ENCODE measurements around the gene PRXL2C. TPM values are rescaled to one million over a fixed set of nuclear protein-coding genes. Genes with fewer than 3 reads are reported as not detected.
A peak's percentile ranks its signal among the peaks of the same experiment; 100 is the strongest.
"Not testable (repeated sequence)": the region's sequence is repeated elsewhere in the genome, so short reads cannot be mapped to it uniquely, and the experiment has no call there.

Gene PRXL2C
- 6.3 TPM for polyA plus RNA-seq (ENCODE audit: insufficient read length)
- long read RNA-seq, donor 1, partial matches to known transcripts = 0 of 2 reads
- long read RNA-seq, donor 1, other reads (novel, unspliced or antisense) = 0 of 2 reads
- long read RNA-seq, donor 2, partial matches to known transcripts = 0 of 5 reads
- long read RNA-seq, donor 2, other reads (novel, unspliced or antisense) = 0 of 5 reads
- long read RNA-seq, donor 3 = 0 reads
- long read RNA-seq, donor 4, partial matches to known transcripts = 0 of 1 reads
- long read RNA-seq, donor 4, other reads (novel, unspliced or antisense) = 0 of 1 reads
- long read RNA-seq, donor 5, transcript PRXL2C-201 (6 exons, 2,863 nt) = major isoform, 6 of 7 reads
- long read RNA-seq, donor 5, partial matches to known transcripts = 0 of 7 reads
- long read RNA-seq, donor 5, other reads (novel, unspliced or antisense) = 0 of 7 reads
- long read RNA-seq, donor 6, partial matches to known transcripts = 0 of 3 reads
- long read RNA-seq, donor 6, other reads (novel, unspliced or antisense) = 0 of 3 reads
- long read RNA-seq, donor 7, transcript PRXL2C-201 (6 exons, 2,863 nt) = major isoform, 5 of 5 reads
- long read RNA-seq, donor 7, partial matches to known transcripts = 0 of 5 reads
- long read RNA-seq, donor 7, other reads (novel, unspliced or antisense) = 0 of 5 reads
- long read RNA-seq, donor 8, partial matches to known transcripts = 0 of 2 reads
- long read RNA-seq, donor 8, other reads (novel, unspliced or antisense) = 0 of 2 reads

GRCh38 chr9:96655198-96655851 is at the start of gene PRXL2C:
Gene PRXL2C, minus strand, starts transcription at chr9:96655317. Its CDS starts 36 bp downstream, at chr9:96655281.
- peak; percentile 40 for DNase-seq

GRCh38 chr9:96700721-96701375 is 45.7 kb upstream of the PRXL2C start:
- DNase-seq = not testable (repeated sequence)

GRCh38 chr9:96691326-96691725 is 36.2 kb upstream of the PRXL2C start:
- DNase-seq = no peak

GRCh38 chr9:96688745-96689464 is 33.8 kb upstream of the PRXL2C start:
- no peak for DNase-seq

- DNase-seq = no peak
Observed at GRCh38 chr9:96688187-96688586, 33.1 kb upstream of the PRXL2C start.

- DNase-seq = peak; percentile 74
Observed at GRCh38 chr9:96686638-96687335, 31.7 kb upstream of the PRXL2C start.

GRCh38 chr9:96680812-96681499 is 25.8 kb upstream of the PRXL2C start:
- no peak for DNase-seq

GRCh38 chr9:96674906-96675538 is 19.9 kb upstream of the PRXL2C start:
- DNase-seq = no peak

GRCh38 chr9:96673786-96674185 is 18.7 kb upstream of the PRXL2C start:
- DNase-seq = not testable (repeated sequence)

- no peak for DNase-seq
Observed at GRCh38 chr9:96668868-96669534, 13.9 kb upstream of the PRXL2C start.

- DNase-seq = no peak
Observed at GRCh38 chr9:96667363-96667728, 12.2 kb upstream of the PRXL2C start.

GRCh38 chr9:96666653-96667362 is 11.7 kb upstream of the PRXL2C start:
- peak; percentile 39 for DNase-seq

GRCh38 chr9:96665789-96666188 is 10.7 kb upstream of the PRXL2C start:
- no peak for DNase-seq

GRCh38 chr9:96663506-96664120 is 8.5 kb upstream of the PRXL2C start:
- no peak for DNase-seq

GRCh38 chr9:96661711-96662110 is 6.6 kb upstream of the PRXL2C start:
- no peak for DNase-seq

- DNase-seq = no peak
Observed at GRCh38 chr9:96660692-96661248, 5.7 kb upstream of the PRXL2C start.

GRCh38 chr9:96654450-96655197 is 493 bp downstream of the PRXL2C start:
- peak; percentile 61 for DNase-seq
